C4-2B (cell line): ENCODE measurements around the gene ZEB2.

ENCODE experiments used
- CTCF ChIP-seq: fragments of 450-650 bp; conservative IDR thresholded peaks from 2 replicates; pipeline ENCODE4 v1.5.1; 2017; ENCODE audit warnings: mild to moderate bottlenecking
- ZFX ChIP-seq: fragments of 450-650 bp; IDR thresholded peaks from 2 replicates; pipeline ENCODE4 v1.6.1; 2017

DNA sequence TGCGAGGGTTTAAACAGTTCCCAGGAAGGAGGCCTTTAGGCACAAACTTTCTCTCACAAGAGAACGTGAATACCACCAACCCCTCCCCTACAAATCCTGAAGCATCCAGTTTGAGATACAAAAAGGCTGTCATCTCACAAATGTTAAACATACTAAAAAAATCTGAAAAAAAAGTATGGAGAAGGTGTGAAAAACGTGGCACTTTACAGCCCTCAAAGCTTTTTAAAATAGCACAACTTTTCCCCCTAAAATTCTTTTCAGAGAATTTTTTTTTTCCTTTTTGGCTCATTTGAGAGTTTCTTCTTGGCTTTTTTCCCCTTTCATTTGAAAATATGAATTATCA lies 10.1 kb downstream of the ZEB2 start:
- TF ChIP-seq CTCF (no peak), ZFX (no peak)
